ENCODE data around the gene KCNH8.
"Not testable (repeated sequence)": the region's sequence is repeated elsewhere in the genome, so short reads cannot be mapped to it uniquely, and the experiment has no call there.

Gene KCNH8

DNA sequence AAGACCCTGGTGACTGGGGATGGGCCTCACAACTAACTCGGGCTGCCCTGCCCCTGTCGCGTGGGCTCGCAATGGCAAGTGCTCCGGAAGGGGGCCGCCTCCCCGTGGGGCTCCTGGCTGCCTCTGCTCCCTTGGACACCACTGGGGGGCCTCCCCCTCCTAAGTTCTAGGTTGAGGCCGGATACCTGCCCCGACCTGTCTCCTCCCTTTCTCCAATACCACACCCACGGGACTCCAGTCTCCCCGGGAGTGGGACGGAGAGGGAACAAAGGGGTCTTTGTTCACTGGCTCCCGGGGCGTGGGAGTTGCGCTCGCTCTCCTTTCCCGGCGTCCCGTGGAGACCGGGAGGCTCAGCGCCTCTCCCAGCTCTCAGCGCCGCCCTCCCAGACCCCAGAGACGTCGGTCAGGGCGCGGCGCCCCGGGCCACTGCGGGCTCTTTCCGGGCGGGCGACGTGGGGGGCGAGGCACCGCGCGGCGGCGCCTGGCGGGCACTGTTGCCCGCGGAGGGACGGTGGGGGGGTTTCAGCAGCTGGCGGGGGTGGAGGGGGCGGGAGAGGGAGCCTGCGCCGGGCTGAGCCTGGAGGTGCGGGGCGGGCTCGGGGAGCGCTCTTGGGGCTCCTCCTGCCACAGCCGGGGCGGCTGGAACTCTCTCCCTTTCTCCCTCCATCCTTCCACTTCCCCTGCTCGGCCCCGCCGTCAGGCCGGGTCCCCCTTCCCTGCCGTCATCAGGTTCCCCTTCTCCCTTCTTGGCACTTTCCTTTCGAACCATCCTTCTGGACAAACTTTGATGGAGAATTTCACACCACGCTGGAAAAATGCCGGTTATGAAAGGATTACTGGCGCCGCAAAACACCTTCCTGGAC is at the start of gene KCNH8:
Gene KCNH8 (plus strand): TSS at position 606 of the 863 bp plus-strand sequence. CDS start 210 bp downstream, at position 816.
- no peak for DNase-seq (ENCODE audit: low read depth, low spot score)

DNA sequence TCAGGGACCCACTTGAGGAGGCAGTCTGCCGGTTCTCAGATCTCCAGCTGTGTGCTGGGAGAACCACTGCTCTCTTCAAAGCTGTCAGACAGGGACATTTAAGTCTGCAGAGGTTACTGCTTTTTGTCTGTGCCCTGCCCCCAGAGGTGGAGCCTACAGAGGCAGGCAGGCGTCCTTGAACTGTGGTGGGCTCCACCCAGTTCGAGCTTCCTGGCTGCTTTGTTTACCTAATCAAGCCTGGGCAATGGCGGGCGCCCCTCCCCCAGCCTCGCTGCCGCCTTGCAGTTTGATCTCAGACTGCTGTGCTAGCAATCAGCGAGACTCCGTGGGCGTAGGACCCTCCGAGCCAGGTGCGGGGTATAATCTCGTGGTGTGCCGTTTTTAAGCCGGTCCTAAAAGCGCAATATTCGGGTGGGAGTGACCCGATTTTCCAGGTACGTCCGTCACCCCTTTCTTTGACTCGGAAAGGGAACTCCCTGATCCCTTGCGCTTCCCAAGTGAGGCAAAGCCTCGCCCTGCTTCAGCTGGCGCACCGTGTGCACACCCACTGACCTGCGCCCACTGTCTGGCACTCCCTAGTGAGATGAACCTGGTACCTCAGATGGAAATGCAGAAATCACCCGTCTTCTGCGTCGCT is 45.5 kb upstream of the KCNH8 start:
- DNase-seq (ENCODE audit: low read depth, low spot score) = not testable (repeated sequence)

- no peak for DNase-seq (ENCODE audit: low read depth, low spot score)
Measured at GRCh38 chr3:19103510-19103909, 44.8 kb upstream of the KCNH8 start.

DNA sequence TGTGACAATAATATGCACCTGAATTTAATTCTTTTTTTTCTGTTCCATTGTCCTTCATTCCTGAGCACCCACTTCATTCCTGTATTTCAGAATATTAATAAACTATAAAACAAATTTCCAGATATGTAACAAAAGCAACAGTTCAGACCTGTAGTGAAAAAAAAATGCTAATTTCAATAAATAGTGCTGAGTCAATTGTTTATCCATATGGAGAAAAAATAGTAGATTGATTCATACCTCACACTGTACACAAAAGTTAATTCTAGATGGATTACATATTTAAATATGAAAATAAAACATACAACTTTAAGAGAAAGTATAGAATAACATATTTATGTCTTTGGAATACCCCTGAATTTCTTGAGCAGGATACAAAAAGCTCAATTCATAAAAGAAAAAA is 43.9 kb upstream of the KCNH8 start:
- no peak for DNase-seq (ENCODE audit: low read depth, low spot score)

GRCh38 chr3:19105826-19106225 is 42.5 kb upstream of the KCNH8 start:
- no peak for DNase-seq (ENCODE audit: low read depth, low spot score)

GRCh38 chr3:19106307-19106706 is 42.0 kb upstream of the KCNH8 start:
- no peak for DNase-seq (ENCODE audit: low read depth, low spot score)

GRCh38 chr3:19107719-19108118 is 40.6 kb upstream of the KCNH8 start:
- DNase-seq (ENCODE audit: low read depth, low spot score) = no peak

- DNase-seq (ENCODE audit: low read depth, low spot score) = no peak
Measured at GRCh38 chr3:19110335-19110895, 37.9 kb upstream of the KCNH8 start.

DNA sequence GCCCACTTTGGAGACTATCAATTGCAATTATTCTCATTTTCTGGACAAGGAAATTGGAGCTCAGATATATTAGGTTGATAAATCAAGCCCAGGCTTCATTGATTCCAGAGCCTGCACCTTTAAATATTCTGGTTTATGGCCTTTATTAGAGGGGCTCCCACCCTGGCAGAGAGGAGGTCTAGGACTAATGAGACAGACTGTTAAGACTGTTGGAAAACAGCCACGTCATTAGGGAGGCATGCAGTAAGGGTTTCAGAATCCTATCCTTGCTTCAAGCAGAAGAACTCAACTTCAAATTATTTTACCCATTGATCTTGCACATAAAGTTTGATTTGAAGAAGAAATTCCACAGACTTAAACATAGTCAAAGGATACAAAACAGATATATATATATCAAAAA is 33.8 kb upstream of the KCNH8 start:
- no peak for DNase-seq (ENCODE audit: low read depth, low spot score)

DNA sequence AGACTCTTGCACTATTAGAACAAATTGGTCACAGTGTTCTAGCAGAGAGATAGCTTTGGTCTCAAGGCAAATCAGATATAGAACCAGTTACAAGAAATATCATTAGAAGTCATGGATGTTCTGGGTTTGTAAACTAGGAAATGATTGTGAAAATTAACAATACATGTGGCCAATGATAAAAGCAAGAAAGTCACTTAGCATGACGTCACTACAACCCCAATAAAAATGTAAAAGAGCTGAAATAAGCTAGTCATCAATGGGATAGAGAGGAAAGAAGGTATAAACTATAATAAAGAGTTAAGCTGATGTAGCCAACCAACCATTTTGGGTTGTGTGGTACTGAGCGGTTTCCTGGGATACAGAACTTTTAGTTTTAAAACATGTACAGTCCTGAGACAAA is 32.1 kb upstream of the KCNH8 start:
- DNase-seq (ENCODE audit: low read depth, low spot score) = no peak

GRCh38 chr3:19124752-19125151 is 23.6 kb upstream of the KCNH8 start:
- no peak for DNase-seq (ENCODE audit: low read depth, low spot score)

- no peak for DNase-seq (ENCODE audit: low read depth, low spot score)
Measured at GRCh38 chr3:19139863-19140262, 8.4 kb upstream of the KCNH8 start.

DNA sequence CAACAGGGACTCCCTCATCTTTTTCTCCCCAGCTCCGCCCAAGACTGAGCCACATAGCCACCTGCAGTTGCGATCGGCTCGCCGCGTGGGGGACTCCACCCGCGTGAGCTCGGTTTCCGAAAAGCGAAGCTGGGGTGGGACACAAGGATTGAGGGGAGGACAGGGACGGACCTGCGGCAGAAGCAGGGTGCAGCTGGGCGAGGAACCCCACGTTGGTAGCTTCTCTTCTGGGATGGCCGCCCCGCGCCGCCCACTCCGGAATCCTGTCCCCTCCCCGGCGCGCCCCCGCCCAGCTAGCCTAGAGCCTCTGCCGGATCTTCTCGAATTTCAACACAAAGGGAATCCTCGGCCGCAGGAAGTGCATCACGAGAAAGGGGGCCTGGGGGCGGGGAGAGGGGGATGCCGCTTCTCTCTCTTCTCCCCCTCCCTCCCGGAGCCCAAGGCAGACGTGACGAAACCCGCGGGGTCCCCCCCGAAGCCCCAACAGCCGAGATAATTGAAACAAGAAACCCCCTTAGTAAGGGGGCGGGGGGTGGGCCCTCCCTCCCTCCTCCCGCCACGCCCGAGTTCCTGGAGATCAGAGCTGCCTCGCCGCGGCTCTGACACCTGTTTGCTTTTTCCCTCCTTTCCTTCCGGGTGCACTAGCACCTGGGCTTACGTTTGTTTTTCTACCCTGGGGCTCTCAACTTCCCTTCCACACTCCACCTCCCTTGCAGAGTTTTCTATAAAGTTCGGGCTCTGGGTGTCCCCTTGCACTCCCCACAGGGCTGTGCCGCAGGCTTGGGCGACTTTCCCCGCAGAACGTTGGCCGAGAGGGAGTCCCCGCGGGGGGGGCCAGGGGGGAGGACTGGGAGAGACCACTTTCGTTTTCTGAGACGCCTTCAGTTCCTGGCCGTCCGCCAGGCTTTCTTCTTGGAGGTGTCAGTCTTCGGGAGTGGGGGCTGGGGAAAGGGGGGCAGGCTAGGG is 1.3 kb upstream of the KCNH8 start:
- peak; percentile 86 for DNase-seq (ENCODE audit: low read depth, low spot score)

GRCh38 chr3:19148768-19149091 is 420 bp downstream of the KCNH8 start:
- DNase-seq (ENCODE audit: low read depth, low spot score) = no peak

DNA sequence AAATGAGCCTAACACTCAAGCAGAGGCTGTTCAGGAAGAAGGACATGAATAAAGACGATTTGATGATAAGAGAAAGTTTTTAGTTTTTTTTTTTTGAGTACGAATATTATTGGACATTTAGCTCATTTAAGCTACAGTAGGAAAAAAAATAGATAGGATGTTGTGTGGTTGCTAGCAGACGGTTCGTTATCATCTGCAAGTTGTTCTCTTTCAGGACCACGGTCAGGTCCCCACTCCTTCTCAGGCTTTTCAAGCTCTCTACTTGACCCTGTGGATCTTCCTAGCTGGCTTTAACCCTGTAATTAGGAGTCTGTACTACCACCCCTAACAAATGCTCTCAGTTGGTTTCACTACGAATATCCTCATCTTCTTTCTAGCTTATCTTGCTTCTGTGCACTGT is 1.1 kb downstream of the KCNH8 start:
- no peak for DNase-seq (ENCODE audit: low read depth, low spot score)

GRCh38 chr3:19151171-19151570 is 2.9 kb downstream of the KCNH8 start:
- DNase-seq (ENCODE audit: low read depth, low spot score) = no peak

- no peak for DNase-seq (ENCODE audit: low read depth, low spot score)
Measured at GRCh38 chr3:19154693-19155250, 6.5 kb downstream of the KCNH8 start.

- DNase-seq (ENCODE audit: low read depth, low spot score) = no peak
Measured at GRCh38 chr3:19155375-19155774, 7.1 kb downstream of the KCNH8 start.

DNA sequence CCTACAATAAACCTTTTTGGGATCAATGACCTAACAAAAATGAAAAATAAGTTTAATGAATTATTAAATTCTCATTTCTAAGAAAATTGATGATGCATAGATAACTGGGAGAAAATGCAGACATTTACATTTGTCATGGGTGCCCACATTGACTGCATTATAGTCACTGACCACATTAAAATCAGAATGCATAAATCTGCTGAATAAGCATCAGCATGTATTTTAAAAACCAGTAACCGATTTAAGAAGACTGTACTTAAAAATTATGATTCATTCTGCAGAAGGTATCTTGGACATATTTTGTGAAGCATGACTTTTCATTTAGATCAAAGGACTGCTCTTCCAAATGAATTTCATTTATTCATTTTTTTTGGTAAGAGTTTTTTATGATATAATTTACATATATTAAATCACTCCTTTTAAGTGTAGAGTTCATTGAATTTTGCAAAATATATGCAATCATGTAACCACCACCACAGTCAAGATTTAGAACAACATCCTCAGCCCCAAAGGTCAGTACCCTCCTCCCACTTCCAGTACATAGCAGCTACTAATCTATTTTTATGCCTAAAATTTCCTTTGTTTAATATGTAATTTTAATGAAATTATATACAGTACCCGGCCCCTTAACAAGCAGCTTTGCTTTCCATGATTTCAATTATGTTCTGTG is 11.8 kb downstream of the KCNH8 start:
- DNase-seq (ENCODE audit: low read depth, low spot score) = no peak

- no peak for DNase-seq (ENCODE audit: low read depth, low spot score)
Measured at GRCh38 chr3:19165654-19166053, 17.3 kb downstream of the KCNH8 start.

- DNase-seq (ENCODE audit: low read depth, low spot score) = no peak
Measured at GRCh38 chr3:19171794-19172193, 23.5 kb downstream of the KCNH8 start.
